H1 (cell line): ENCODE results near the gene ATP9B. TPM values are rescaled to one million over a fixed set of nuclear protein-coding genes. Genes with fewer than 3 reads are reported as not detected.

Experiments used
- CTCF ChIA-PET: fragments of 300-600 bp; sonication (Branson Sonifier 250); formaldehyde crosslinking; loops from one replicate; lab custom pipeline; 2021; ENCODE audit not compliant: partially characterized antibody; lab: Charles Lee
- POLR2A ChIA-PET: fragments of 300-600 bp; sonication (Branson Sonifier 250); formaldehyde crosslinking; loops from one replicate; lab custom pipeline; 2021; ENCODE audit warnings: inconsistent platforms; ENCODE audit not compliant: partially characterized antibody; lab: Charles Lee
- DNase-seq, 2 experiments: peaks; one replicate each; pipeline versions ENCODE4 v3.0.0 to v3.0.0-alpha.2; 2010 to 2022; ENCODE audit warnings: low spot score in 2 of 2, low read depth in 1 of 2, mixed read lengths in 1 of 2
- FAIRE-seq: peaks from 2 replicates; lab custom pipeline; 2011; peaks lifted over from hg19 to GRCh38; lab: Jason Lieb, UNC
- H2AFZ ChIP-seq: 2 replicates; pipeline ENCODE4 v1.8.1; 2012; ENCODE audit warnings: low read length, inconsistent platforms
- H2AK5ac ChIP-seq: 2 replicates; pipeline ENCODE4 v1.6.1; 2013; ENCODE audit warnings: low read depth, low read length
- H2BK120ac ChIP-seq: replicated peaks from 2 replicates; pipeline ENCODE3; 2013; ENCODE audit warnings: low read depth, low read length, inconsistent platforms
- H2BK12ac ChIP-seq: 2 replicates; pipeline ENCODE4 v1.6.1; 2013; ENCODE audit warnings: low read depth, low read length
- H2BK15ac ChIP-seq: 2 replicates; pipeline ENCODE4 v1.6.1; 2013; ENCODE audit warnings: low read length
- H2BK20ac ChIP-seq: 2 replicates; pipeline ENCODE4 v1.6.1; 2013; ENCODE audit warnings: low read length
- H2BK5ac ChIP-seq: 2 replicates; pipeline ENCODE4 v1.6.1; 2013; ENCODE audit warnings: low read depth, low read length
- H3K14ac ChIP-seq: 2 replicates; pipeline ENCODE4 v1.6.1; 2013; ENCODE audit warnings: inconsistent platforms; ENCODE audit not compliant: insufficient read length
- H3K18ac ChIP-seq: 2 replicates; pipeline ENCODE4 v1.6.1; 2013; ENCODE audit warnings: low read length; ENCODE audit errors: extremely low read depth
- H3K23ac ChIP-seq: 2 replicates; pipeline ENCODE4 v1.6.1; 2013; ENCODE audit warnings: inconsistent platforms; ENCODE audit not compliant: insufficient read length
- H3K23me2 ChIP-seq: 2 replicates; pipeline ENCODE4 v1.6.1; 2013; ENCODE audit warnings: low read depth, low read length
- H3K27ac ChIP-seq: 2 replicates; pipeline ENCODE4 v1.6.1; 2011; ENCODE audit warnings: low read depth, low read length, inconsistent platforms
- H3K27me3 ChIP-seq, 4 experiments: replicated peaks in 1 of 4; 1 replicate in 1 of 4; 2 replicates in 3 of 4; pipeline versions ENCODE4 v1.6.1 to v1.8.1; 2011 to 2013; ENCODE audit warnings: low read length in 3 of 4, mild to moderate bottlenecking in 3 of 4, inconsistent platforms in 2 of 4, mixed read lengths in 2 of 4, moderate library complexity in 1 of 4; ENCODE audit not compliant: control insufficient read depth in 3 of 4, insufficient read depth in 3 of 4; ENCODE audit errors: extremely low read depth in 1 of 4
- H3K36me3 ChIP-seq, 4 experiments: 2 replicates each; pipeline versions ENCODE4 v1.6.1 to v1.8.1; 2011 to 2013; ENCODE audit warnings: mild to moderate bottlenecking in 4 of 4, low read length in 3 of 4, moderate library complexity in 2 of 4, control low read depth in 1 of 4, inconsistent platforms in 1 of 4; ENCODE audit not compliant: insufficient read depth in 4 of 4, control insufficient read depth in 2 of 4
- H3K4ac ChIP-seq: replicated peaks from 2 replicates; pipeline ENCODE3; 2013; ENCODE audit warnings: low read length, low read depth, mixed read lengths, inconsistent platforms; ENCODE audit not compliant: insufficient read length
- H3K4me1 ChIP-seq, 4 experiments: replicated peaks in 1 of 4; 1 replicate in 1 of 4; 2 replicates in 3 of 4; pipeline versions ENCODE4 v1.6.1 to v1.8.1; 2011 to 2013; ENCODE audit warnings: low read length in 3 of 4, inconsistent platforms in 2 of 4, mixed read lengths in 1 of 4; ENCODE audit not compliant: insufficient read depth in 4 of 4, control insufficient read depth in 3 of 4
- H3K4me2 ChIP-seq, 2 experiments: 2 replicates each; pipeline versions ENCODE4 v1.6.1 to v1.8.1; 2011 to 2013; ENCODE audit warnings: low read depth in 2 of 2, low read length in 2 of 2, control low read depth in 1 of 2, inconsistent platforms in 1 of 2, mild to moderate bottlenecking in 1 of 2; ENCODE audit not compliant: insufficient read depth in 1 of 2
- H3K4me3 ChIP-seq, 4 experiments: fragments of 200-600, 300-600 bp in 1 of 4; sonication (generic), shearing (Covaris generic), sonication (Bioruptor Twin) in 1 of 4; 2 replicates each; pipeline versions ENCODE4 v1.5.1 to v1.8.1; 2011 to 2016; ENCODE audit warnings: low read length in 4 of 4, low read depth in 3 of 4, control low read depth in 2 of 4, inconsistent platforms in 2 of 4, mild to moderate bottlenecking in 2 of 4, mixed read lengths in 1 of 4, moderate library complexity in 1 of 4; ENCODE audit not compliant: insufficient read depth in 2 of 4; ENCODE audit errors: extremely low read depth in 1 of 4
- H3K56ac ChIP-seq: replicated peaks from 2 replicates; pipeline ENCODE3; 2013; ENCODE audit warnings: low read depth, mild to moderate bottlenecking, mixed read lengths, low read length, inconsistent platforms; ENCODE audit not compliant: insufficient read length
- H3K79me1 ChIP-seq: 2 replicates; pipeline ENCODE4 v1.6.1; 2013; ENCODE audit warnings: low read depth, low read length, control low read depth
- H3K79me2 ChIP-seq, 2 experiments: 2 replicates each; pipeline versions ENCODE4 v1.6.1 to v1.8.1; 2012 to 2013; ENCODE audit warnings: low read length in 2 of 2, mild to moderate bottlenecking in 2 of 2, inconsistent platforms in 1 of 2; ENCODE audit not compliant: insufficient read depth in 2 of 2, control insufficient read depth in 1 of 2
- H3K9ac ChIP-seq, 4 experiments: replicated peaks in 1 of 4; 1 replicate in 1 of 4; 2 replicates in 3 of 4; pipeline versions ENCODE4 v1.6.1 to v1.8.1; 2011 to 2013; ENCODE audit warnings: low read depth in 3 of 4, low read length in 3 of 4, control low read depth in 2 of 4, mild to moderate bottlenecking in 2 of 4, moderate library complexity in 2 of 4, inconsistent platforms in 1 of 4; ENCODE audit errors: extremely low read depth in 1 of 4
- H3K9me3 ChIP-seq, 2 experiments: 2 replicates each; pipeline versions ENCODE4 v1.6.1 to v1.8.1; 2012 to 2013; ENCODE audit warnings: mild to moderate bottlenecking in 2 of 2, moderate library complexity in 2 of 2, control low read depth in 1 of 2, inconsistent platforms in 1 of 2, low read depth in 1 of 2, low read length in 1 of 2, mixed read lengths in 1 of 2; ENCODE audit not compliant: insufficient read depth in 2 of 2
- H4K20me1 ChIP-seq, 2 experiments: replicated peaks in 1 of 2; 2 replicates each; pipeline versions ENCODE3 to v1.8.1; 2011 to 2013; ENCODE audit warnings: inconsistent platforms in 2 of 2, low read length in 2 of 2, mild to moderate bottlenecking in 1 of 2; ENCODE audit not compliant: insufficient read depth in 2 of 2, control insufficient read depth in 1 of 2
- H4K5ac ChIP-seq: 2 replicates; pipeline ENCODE4 v1.6.1; 2013; ENCODE audit warnings: low read length, low read depth, mixed read lengths, inconsistent platforms; ENCODE audit not compliant: insufficient read length
- H4K8ac ChIP-seq: 2 replicates; pipeline ENCODE4 v1.8.0; 2013; ENCODE audit warnings: mild to moderate bottlenecking, moderate library complexity, low read length, inconsistent platforms; ENCODE audit not compliant: insufficient read depth; ENCODE audit errors: extremely low read depth
- H4K91ac ChIP-seq: replicated peaks from 2 replicates; pipeline ENCODE3; 2013; ENCODE audit warnings: low read length, mixed read lengths, inconsistent platforms; ENCODE audit not compliant: insufficient read length
- FOSL1 ChIP-seq: IDR thresholded peaks from 2 replicates; pipeline ENCODE4 v1.6.1; 2011; ENCODE audit warnings: mild to moderate bottlenecking, low read depth, low read length, moderate library complexity; ENCODE audit not compliant: insufficient read depth
- JUND ChIP-seq: IDR thresholded peaks from 2 replicates; pipeline ENCODE4 v1.6.1; 2011; ENCODE audit warnings: mild to moderate bottlenecking, improper control_type of control experiment, low read length
- KDM1A ChIP-seq: fragments of 200-600, 300-600 bp; sonication (generic); IDR thresholded peaks from 2 replicates; pipeline ENCODE4 v1.7.1; 2016; ENCODE audit warnings: mild to moderate bottlenecking, low read length, borderline replicate concordance
- SIRT6 ChIP-seq: IDR thresholded peaks from one replicate; pipeline ENCODE4 v1.7.1; 2012; ENCODE audit warnings: low read length, inconsistent platforms
- TBP ChIP-seq: IDR thresholded peaks from 2 replicates; pipeline ENCODE4 v1.6.1; 2011; ENCODE audit warnings: low read depth, low read length, improper control_type of control experiment
- WGBS, 2 experiments: shearing (Covaris generic) in 1 of 2; methylation state at CpG; one replicate each; pipeline versions ENCODE4 v1.1.6 to v1.1.7; 2013 to 2015; ENCODE audit warnings: low lambda C conversion rate in 2 of 2, mixed read lengths in 2 of 2, inconsistent platforms in 1 of 2, low coverage in 1 of 2, missing lambda C conversion rate in 1 of 2; ENCODE audit not compliant: insufficient replicate concordance in 2 of 2, insufficient coverage in 1 of 2, insufficient read length in 1 of 2; ENCODE audit errors: extremely low coverage in 1 of 2, missing lambda C conversion rate in 1 of 2; 5-methylcytosine and 5-hydroxymethylcytosine counted together
- polyA plus RNA-seq, 7 experiments: library from polyadenylated mRNA; depleted of rRNA in 3 of 7; stranded (reverse) in 5 of 7; unstranded in 2 of 7; fragments of >200 nt in 5 of 7; fragments of 200-250 nt in 2 of 7; gene quantifications; 1 replicate in 5 of 7; 2 replicates in 1 of 7; 4 replicates in 1 of 7; pipeline versions ENCODE4 v1.2.1 to v1.2.3, GENCODE V29; 2011 to 2013; ENCODE audit warnings: missing spikeins in 2 of 7, mixed read lengths in 2 of 7
- total RNA-seq: library from RNA; stranded (reverse); fragmentation: NEBNext Ultra II Directional; extraction: Animal tissue kit (Norgen Biotek cat#: 25700); gene quantifications from 2 replicates; pipeline ENCODE4 v1.2.1, GENCODE V29; 2021
- TF ChIP-seq, protein P1 (sequence below): IDR thresholded peaks from 2 replicates; pipeline ENCODE4 v1.6.1; 2011; ENCODE audit warnings: low read depth, mild to moderate bottlenecking, low read length; ENCODE audit not compliant: insufficient read depth

Gene ATP9B
- total and polyA plus RNA-seq, 2 of the 8 experiments (the other 6 are each of a cell fraction or from before 2014, with no cell fraction given), result 15.1 to 21.7 TPM

DNA sequence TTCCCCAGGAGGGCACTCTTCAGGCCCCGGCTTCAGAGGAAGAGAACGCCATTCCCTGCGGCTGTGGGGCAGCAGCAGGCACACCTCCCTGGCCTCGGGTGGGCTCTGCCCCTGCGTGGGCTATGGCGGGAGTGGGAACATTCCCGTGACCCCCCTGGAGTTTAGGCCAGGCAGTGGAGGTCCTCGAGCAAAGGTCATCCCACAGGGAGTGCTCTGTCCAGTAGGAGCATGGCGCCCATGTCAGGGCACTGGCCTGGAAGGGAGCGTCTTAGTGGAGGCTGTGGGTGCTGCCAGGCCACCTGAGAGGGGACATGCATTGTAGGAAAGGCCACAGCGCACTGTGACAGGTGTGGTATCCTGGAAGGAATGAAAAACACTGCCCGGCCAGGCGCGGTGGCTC, 317.4 kb downstream of the ATP9B start:
- FAIRE-seq (no peak), DNase-seq (no peak)
- Histone ChIP-seq H3K18ac (no peak overlapping the region), H3K27ac (no peak overlapping the region), H3K4me2 (no peak overlapping the region), H3K79me2 (no peaks in the 10 kb centered on the region), H4K5ac (no peak overlapping the region), H4K91ac (no peak overlapping the region), H3K9ac (no peak overlapping the region), H3K27me3 (peaks cover 0 to 4% (median 3%) of the 10 kb centered on the region in 4 experiments; a peak in 5 of 7 replicates), H4K20me1 (no peaks in the 10 kb centered on the region), H3K4ac (peak overlapping the region; percentile 41), H2BK120ac (no peak overlapping the region), H2BK12ac (no peak overlapping the region), H3K9me3 (no peaks in the 10 kb centered on the region), H3K36me3 (no peaks in the 10 kb centered on the region), H2BK5ac (no peak overlapping the region), H3K79me1 (no peaks in the 10 kb centered on the region), H2AFZ (no peak overlapping the region), H4K8ac (no peak overlapping the region), H2BK15ac (no peak overlapping the region), H2BK20ac (no peak overlapping the region), H3K23ac (no peak overlapping the region), H3K56ac (no peak overlapping the region), H3K4me3 (no peak overlapping the region), H3K23me2 (no peaks in the 10 kb centered on the region), H2AK5ac (no peak overlapping the region), H3K14ac (no peak overlapping the region), H3K4me1 (peaks cover 0 to 2% (median 0%) of the 10 kb centered on the region in 4 experiments; a peak in 1 of 7 replicates)
- ChIA-PET POLR2A (no interaction called here), CTCF (interaction anchor here (1.4 kb wide), 1 partner anchor 121 kb away, joined by 3 read pairs; no protein-coding TSS in a partner anchor)
- TF ChIP-seq KDM1A (no peak), JUND (no peak), SIRT6 (no peak), TBP (no peak), FOSL1 (no peak)
- TF ChIP-seq, protein P1, sequence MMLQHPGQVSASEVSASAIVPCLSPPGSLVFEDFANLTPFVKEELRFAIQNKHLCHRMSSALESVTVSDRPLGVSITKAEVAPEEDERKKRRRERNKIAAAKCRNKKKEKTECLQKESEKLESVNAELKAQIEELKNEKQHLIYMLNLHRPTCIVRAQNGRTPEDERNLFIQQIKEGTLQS, result no peak
- WGBS, 2 experiments, result 91% methylated on average over 11 of the region's 14 CpGs; no CpG with 5 or more reads in 1 of the 2 experiments
